GM12872 (cell line): ENCODE measurements around the gene CECR2.

Experiments
- TF ChIP-seq, protein P1 (sequence below): IDR thresholded peaks from 3 replicates; pipeline ENCODE4 v1.5.1; 2011; ENCODE audit warnings: low read depth, mild to moderate bottlenecking, low read length, moderate library complexity; ENCODE audit not compliant: insufficient read depth

The CECR2 gene

DNA sequence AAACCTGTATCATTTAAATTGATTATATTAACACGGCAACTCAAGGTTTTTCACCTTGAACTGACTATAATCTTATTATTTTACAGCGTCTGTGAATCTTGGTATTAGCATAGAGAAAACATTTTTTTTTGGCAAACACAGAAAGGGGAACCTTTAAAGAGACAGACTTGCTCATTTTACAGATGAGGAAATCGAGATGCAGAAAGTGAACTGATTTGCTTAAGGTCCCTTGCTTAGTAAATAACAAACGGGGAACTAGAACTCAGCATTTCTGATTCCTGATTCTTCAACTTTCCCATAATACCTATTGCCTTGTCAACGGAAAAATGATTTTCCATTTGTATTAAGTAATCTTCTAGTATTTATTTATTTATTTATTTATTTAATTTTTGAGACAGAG lies 33.2 kb upstream of the CECR2 start:
- TF ChIP-seq, protein P1, sequence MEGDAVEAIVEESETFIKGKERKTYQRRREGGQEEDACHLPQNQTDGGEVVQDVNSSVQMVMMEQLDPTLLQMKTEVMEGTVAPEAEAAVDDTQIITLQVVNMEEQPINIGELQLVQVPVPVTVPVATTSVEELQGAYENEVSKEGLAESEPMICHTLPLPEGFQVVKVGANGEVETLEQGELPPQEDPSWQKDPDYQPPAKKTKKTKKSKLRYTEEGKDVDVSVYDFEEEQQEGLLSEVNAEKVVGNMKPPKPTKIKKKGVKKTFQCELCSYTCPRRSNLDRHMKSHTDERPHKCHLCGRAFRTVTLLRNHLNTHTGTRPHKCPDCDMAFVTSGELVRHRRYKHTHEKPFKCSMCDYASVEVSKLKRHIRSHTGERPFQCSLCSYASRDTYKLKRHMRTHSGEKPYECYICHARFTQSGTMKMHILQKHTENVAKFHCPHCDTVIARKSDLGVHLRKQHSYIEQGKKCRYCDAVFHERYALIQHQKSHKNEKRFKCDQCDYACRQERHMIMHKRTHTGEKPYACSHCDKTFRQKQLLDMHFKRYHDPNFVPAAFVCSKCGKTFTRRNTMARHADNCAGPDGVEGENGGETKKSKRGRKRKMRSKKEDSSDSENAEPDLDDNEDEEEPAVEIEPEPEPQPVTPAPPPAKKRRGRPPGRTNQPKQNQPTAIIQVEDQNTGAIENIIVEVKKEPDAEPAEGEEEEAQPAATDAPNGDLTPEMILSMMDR: no peak

DNA sequence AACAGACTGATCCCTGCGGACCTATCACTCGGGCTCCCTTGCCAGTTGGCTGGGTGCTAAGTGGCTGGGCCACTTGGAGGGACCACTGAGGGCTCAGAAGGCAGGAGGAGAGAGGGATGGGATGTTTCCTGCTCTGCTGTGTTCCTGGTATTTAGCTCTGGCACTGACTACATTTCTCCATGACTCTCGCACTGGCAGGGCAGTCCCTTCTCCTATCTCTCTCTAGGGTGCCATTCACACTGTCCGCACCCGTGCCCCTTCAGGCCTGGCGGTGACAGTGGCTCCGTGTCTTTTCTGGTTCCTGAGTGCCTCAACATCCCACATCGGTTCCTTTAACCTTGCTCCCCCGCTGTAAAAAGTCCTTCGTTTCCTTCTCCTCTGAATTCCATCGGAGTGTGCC lies 31.6 kb upstream of the CECR2 start:
- TF ChIP-seq, protein P1: no peak

DNA sequence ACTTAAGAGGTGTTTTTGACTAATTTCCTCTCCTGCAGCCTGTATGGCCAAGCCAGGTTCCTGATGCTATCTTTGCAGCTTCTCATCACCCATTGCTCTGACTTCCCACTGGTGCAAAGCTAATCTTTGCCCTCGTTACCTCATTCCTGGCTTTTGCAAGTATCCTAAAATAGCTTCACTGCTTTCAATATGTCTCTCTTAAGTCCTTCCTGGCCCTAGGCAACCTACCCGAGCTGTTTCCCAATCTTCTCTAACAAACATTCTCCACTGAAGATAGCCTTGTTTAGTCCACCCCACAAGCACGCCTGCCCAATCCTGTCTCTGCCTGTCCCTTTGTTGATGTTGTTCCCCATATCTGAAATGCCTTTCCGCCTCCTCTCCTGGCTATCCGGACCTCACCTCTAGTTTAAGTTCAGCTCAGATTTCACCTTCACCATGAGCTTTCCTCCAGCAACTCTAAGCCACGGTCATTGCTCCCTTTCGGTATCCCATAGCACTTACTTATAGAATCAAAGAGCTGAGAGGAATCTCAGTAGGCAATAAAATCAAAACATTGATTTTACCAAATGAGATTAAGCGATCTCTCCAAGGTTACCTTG lies 30.1 kb upstream of the CECR2 start:
- TF ChIP-seq, protein P1: no peak

DNA sequence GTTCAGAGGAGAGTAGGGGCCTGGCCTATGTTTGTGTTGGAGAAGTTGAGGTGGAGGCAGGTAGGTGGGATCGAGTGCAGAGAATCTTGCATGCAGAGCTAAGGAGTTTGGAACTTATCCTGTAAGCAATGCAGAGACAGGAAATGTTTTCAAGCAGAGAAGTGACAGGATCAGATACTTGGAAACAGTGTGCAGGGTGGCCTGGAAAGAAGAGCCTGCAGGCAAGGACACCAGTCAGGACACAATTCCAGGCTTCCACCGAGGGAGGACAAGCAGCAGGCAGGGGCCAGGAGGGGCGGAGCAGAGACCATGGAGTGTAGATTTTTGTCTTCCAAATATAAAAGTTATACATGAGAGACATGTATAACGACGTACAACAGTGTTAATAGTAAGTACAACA lies 26.9 kb upstream of the CECR2 start:
- TF ChIP-seq, protein P1: no peak

DNA sequence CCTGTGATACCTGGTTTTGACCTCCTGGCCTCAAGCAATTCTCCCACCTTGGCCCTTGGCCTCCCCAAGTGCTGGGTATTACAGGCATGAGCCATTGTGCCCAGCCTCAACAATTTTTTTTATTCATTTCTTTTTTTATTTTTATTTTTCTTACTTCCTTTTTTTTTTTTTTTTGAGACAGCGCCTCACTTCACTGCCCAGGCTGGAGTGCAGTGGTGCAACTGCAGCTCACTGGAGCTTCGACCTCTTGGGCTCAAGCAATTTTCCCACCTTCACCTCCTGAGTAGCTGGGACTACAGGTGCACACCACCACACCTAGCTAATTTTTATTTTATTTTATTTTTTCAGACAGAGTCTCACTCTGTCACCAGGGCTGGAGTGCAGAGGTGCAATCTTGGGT lies 25.5 kb upstream of the CECR2 start:
- TF ChIP-seq, protein P1: no peak

DNA sequence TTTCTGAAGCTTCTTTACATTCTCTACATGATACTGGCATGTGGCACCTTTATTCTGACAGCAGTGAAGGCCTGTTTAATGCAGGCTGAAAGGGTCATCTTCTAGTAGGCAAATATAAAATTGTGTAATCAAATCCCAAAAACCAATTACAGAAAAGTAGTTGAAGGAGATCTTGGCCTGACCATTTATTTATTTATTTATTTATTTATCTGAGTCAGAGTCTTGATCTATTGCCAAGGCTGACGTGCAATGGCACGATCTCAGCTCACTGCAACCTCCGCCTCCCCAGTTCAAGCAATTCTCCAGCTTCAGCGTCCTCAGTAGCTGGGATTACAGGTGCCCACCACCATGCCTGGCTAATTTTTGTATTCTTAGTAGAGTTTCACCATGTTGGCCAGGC lies 22.7 kb upstream of the CECR2 start:
- TF ChIP-seq, protein P1: no peak

DNA sequence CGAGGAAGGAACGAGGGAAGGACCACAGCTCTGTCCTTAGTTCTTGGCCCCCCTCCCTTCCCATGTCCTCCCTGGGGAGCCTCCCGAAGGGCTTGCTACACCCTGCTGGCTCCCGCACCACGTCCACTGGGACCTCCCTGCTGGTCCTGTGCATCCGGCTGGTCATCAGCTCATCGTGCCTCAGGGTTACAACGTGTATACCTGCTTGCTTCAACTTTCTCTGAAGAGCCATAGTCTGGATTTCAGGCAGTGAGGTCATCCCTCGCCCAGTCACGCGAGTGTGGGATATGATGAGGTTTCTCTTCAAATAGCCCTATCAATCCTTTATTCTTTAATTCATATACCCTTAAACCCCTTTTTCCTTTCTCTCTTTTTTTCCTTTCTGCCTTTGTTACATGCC lies 21.5 kb upstream of the CECR2 start:
- TF ChIP-seq, protein P1: no peak
